NB4 (cell line): ENCODE data around the gene ALS2CL.
"Not testable (repeated sequence)": the region's sequence is repeated elsewhere in the genome, so short reads cannot be mapped to it uniquely, and the experiment has no call there.

ENCODE experiments used
- DNase-seq: peaks from one replicate; pipeline ENCODE4 v3.0.0; 2010; ENCODE audit warnings: low read depth
- H3K4me3 ChIP-seq: one replicate; pipeline ENCODE4 v1.5.1; 2011; ENCODE audit warnings: mild to moderate bottlenecking, low read depth, low read length, moderate library complexity
- MYC ChIP-seq: IDR thresholded peaks from 2 replicates; pipeline ENCODE4 v1.6.1; 2011; ENCODE audit warnings: low read depth, low read length
- POLR2A ChIP-seq: IDR thresholded peaks from 2 replicates; pipeline ENCODE4 v1.6.1; 2011; ENCODE audit warnings: mild to moderate bottlenecking; ENCODE audit not compliant: insufficient read length; ENCODE audit errors: extremely low read depth
- TF ChIP-seq, protein P1 (sequence below): IDR thresholded peaks from 2 replicates; pipeline ENCODE4 v1.6.1; 2011; ENCODE audit warnings: low read depth, low read length
- TF ChIP-seq, protein P2 (sequence below): IDR thresholded peaks from one replicate; pipeline ENCODE4 v1.5.1; 2012; ENCODE audit warnings: low read depth, low read length

ALS2CL gene

DNA sequence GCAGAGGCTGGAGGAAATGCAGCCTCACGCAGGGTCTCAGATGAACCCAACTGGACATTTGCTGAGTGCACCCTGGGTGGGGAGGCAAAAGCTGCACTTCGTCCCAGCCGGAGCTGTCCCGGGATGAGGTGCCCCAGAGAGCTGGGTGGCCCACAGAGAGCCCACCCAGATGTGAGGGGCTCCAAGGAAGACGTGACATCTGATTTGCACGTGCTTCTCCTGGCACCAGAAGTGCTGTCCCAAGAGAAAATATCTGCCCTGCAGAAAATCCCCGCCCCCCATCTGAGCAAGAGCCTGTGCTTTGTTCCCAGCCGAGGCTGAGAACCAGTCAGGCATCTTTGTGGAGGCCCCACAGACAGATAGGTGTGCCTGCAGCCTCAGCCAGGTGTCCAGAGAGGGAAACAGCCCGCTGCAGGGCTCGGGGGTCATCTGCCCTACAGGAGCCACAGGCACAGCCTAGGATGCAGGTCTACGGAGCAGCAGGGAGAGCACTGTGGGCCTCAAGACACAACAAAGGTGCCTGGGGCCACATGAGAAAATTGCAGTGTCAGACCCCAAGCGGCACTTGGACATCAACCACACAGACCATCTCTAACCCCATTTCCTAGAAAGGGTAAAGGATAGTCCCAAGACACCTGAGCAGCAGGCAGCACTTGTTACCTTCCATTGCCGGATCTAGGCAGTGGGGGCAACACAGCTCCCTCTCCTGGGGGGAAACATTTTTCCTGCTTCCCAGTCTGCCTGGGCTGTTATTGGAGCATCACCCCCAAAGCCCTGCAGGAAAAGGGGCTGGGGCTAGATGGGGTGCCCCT, 13.5 kb upstream of the ALS2CL start:
- no peak overlapping the region for H3K4me3 ChIP-seq
- DNase-seq = no peak
- TF ChIP-seq, protein P1, sequence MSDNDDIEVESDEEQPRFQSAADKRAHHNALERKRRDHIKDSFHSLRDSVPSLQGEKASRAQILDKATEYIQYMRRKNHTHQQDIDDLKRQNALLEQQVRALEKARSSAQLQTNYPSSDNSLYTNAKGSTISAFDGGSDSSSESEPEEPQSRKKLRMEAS = no peak

DNA sequence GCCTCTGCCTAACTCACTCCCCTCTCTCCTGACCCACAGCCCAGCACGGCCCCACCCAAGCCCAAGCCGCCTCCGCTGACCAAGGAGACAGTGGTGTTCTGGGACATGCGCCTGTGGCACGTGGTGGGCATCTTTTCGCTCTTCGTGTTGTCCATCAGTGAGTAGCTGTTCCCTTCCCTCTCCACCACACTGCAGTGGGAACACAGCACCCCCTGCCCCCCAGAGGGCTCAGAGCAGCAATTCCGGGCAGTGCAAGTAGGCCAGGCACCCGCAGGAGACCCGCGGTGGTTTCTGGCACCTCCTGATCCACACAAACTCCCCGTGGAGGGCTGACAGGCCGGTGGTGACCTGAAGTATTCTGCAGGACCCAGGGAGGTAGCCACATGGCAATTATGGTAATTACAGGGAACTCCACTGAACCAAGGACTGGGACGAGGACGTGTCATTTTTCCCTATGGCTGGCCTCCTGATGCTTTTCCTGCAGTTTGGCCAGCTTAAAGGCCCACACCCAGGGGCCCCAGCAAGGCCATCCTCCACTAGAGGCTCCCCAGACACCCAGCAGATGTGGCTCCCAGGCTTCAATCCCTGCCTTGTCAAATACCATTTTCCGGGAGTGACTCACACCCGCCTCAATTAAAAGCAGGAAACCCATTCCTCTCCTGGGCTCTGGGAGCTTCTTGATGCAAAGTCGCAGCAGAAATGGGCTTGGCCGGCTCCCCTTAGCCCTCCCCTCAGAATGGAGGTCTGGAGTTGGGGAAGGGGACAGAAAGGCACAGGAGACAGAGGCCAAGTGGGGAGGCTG, 12.5 kb upstream of the ALS2CL start:
- TF ChIP-seq, protein P2, sequence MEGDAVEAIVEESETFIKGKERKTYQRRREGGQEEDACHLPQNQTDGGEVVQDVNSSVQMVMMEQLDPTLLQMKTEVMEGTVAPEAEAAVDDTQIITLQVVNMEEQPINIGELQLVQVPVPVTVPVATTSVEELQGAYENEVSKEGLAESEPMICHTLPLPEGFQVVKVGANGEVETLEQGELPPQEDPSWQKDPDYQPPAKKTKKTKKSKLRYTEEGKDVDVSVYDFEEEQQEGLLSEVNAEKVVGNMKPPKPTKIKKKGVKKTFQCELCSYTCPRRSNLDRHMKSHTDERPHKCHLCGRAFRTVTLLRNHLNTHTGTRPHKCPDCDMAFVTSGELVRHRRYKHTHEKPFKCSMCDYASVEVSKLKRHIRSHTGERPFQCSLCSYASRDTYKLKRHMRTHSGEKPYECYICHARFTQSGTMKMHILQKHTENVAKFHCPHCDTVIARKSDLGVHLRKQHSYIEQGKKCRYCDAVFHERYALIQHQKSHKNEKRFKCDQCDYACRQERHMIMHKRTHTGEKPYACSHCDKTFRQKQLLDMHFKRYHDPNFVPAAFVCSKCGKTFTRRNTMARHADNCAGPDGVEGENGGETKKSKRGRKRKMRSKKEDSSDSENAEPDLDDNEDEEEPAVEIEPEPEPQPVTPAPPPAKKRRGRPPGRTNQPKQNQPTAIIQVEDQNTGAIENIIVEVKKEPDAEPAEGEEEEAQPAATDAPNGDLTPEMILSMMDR = peak; percentile 1
- TF ChIP-seq POLR2A = no peak
- no peak overlapping the region for H3K4me3 ChIP-seq
- no peak for DNase-seq

DNA sequence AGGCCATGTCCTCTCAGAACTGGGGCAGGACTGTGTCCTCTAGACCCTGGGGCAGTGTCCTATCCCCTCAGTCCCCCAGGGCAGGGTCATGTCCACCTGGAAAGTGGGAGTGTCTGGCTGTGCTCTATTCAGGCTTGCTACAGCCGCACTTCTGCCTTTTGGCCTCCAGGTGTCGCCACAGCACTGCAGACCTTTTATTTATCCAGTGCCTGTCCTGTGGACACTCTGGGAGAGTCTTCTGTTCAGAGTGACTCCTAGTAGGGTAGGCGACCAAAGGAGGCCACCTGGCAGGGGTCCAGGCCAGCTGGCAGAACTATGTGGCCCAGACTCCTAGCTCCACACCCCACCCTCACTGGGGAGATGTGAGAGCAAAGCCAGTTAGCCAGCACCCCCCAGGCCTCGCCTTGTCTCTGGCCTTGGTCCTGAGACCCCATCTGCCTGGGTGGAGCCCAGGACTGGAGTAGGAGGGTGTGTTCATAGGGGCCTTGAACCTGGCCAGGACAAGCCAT, 11.6 kb upstream of the ALS2CL start:
- TF ChIP-seq, protein P1 = no peak
- TF ChIP-seq MYC (no peak), POLR2A (no peak)
- TF ChIP-seq, protein P2 = peak; percentile 90
- peak; percentile 67 for DNase-seq
- H3K4me3 ChIP-seq = no peak overlapping the region

DNA sequence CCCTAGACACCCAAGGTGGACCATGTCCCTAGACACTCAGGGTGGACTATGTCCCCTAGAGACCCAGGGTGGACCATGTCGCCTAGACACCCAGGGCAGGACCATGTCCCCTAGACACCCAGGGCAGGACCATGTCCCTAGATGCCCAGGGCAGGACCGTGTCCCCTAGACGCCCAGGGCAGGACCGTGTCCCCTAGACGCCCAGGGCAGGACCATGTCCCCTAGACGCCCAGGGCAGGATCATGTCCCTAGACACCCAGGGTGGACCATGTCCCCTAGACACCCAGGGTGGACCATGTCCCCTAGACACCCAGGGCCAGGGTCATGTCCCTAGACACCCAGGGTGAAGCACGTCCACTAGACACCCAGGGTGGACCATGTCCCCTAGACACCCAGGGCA, 10.9 kb upstream of the ALS2CL start:
- H3K4me3 ChIP-seq, DNase-seq: not testable (repeated sequence)

DNA sequence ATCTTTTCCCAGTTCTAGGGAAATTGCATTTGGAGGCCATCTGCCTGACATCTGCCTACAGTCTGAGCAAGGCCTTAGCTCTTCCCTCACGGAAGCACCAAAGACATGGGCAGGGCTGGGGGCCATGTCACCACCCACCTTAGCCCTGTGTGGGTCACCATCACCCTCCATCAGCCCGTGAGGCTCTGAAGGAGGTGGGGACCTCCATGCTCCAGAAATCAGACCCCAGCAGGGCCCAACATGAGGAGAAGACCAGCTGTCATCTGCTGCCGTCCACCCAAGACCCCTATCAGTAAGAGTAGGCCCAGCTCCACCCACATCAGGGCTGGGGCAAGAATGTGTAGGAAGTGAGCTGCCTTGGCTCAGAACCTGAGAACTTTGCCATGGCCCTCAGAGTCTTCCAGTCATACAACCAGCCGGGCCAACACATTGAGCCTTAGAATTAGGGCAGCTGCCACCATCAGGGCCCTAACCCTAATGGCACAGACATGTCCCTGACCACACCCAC, 9.6 kb upstream of the ALS2CL start:
- H3K4me3 ChIP-seq = no peak overlapping the region
- no peak for DNase-seq
- TF ChIP-seq, protein P2 = no peak
- TF ChIP-seq MYC (no peak), POLR2A (no peak)
- TF ChIP-seq, protein P1 = no peak

DNA sequence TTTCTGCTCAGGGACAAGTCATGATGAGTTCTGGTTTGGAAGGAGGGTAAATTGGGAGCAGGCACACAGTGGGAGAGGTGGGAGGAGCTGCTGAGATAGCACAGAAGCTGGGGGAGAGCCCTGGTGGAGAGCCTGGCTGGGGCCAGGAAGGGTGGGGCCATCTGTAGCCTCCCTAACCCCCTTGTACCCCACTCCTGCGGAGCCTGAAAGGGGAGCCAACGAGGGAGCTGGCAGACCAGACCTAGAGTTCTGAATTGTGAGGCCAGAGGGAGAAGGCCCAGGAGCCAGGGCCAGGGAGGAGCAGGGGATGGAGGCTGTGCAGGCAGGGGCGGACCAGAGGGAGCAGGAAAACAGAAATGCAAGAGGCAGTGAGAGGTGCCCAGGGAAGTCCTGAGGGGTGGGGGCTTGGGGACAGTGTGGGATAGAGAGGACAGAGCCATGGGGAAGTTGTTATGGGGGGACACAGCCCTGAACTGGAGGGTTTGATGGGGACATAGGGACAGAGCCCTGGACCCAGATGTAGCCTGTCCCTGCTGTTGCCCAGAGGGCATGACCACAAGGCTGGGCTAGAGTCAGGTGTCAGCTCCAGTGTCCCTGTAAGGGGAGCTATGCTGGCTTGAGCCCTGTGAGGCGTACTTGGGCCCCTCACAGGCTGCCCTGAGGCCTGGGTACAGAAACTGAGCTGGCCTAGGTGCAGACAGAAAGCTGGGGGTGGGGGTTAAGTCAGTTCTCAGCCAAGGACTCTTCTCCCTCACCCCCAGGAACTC, 8.9 kb upstream of the ALS2CL start:
- no peak overlapping the region for H3K4me3 ChIP-seq
- DNase-seq = no peak
- TF ChIP-seq POLR2A = no peak
- TF ChIP-seq, protein P1 = no peak
- TF ChIP-seq, protein P2 = no peak
- TF ChIP-seq MYC = no peak
